Sigmoid colon (tissue), 7 donors: ENCODE data around the gene FGF9. TPM values are rescaled to one million over a fixed set of nuclear protein-coding genes. Genes with fewer than 3 reads are reported as not detected.
A peak's percentile ranks its signal among the peaks of the same experiment; 100 is the strongest.

Experiments
- DNase-seq: peaks from one replicate; pipeline ENCODE4 v3.0.0-alpha.2; 2019
- H3K27ac ChIP-seq, 4 donors: fragments of 200-600 bp; sonication (generic); one replicate each; pipeline ENCODE4 v1.5.1; 2016 to 2019; ENCODE audit warnings: mild to moderate bottlenecking in 1 of 4
- H3K27me3 ChIP-seq, 3 donors: fragments of 200-600 bp; sonication (generic); one replicate each; pipeline ENCODE4 v1.5.1; 2019; ENCODE audit warnings: mild to moderate bottlenecking in 1 of 3
- H3K36me3 ChIP-seq, 4 donors: fragments of 200-600 bp; sonication (generic); one replicate each; pipeline ENCODE4 v1.5.1; 2016 to 2019
- H3K4me1 ChIP-seq, 4 donors: fragments of 200-600 bp; sonication (generic); one replicate each; pipeline ENCODE4 v1.5.1; 2017 to 2019
- H3K4me3 ChIP-seq, 4 donors: fragments of 200-600 bp; sonication (generic); one replicate each; pipeline ENCODE4 v1.5.1; 2017 to 2019; ENCODE audit warnings: mild to moderate bottlenecking in 2 of 4, moderate library complexity in 1 of 4
- H3K9me3 ChIP-seq, 4 donors: fragments of 200-600 bp in 3 of 4; sonication (generic) in 3 of 4; one replicate each; pipeline versions ENCODE4 v1.5.1 to v1.6.1; 2013 to 2019
- EP300 ChIP-seq, 4 donors: sonication (generic); formaldehyde crosslinking; IDR thresholded peaks; one replicate each; pipeline ENCODE4 v1.6.1; 2017; ENCODE audit warnings: antibody characterized with exemption in 4 of 4
- POLR2A ChIP-seq, 2 donors: fragments of 450-650 bp; IDR thresholded peaks; one replicate each; pipeline ENCODE4 v1.6.1; 2016; ENCODE audit warnings: antibody characterized with exemption in 2 of 2, mild to moderate bottlenecking in 2 of 2, moderate library complexity in 2 of 2
- POLR2AphosphoS5 ChIP-seq, 4 donors: sonication (generic); formaldehyde crosslinking; IDR thresholded peaks; one replicate each; pipeline ENCODE4 v1.6.1; 2017; ENCODE audit warnings: antibody characterized with exemption in 4 of 4
- WGBS, 2 donors: extraction: QIAGEN DNeasy Blood & Tissue Kit; methylation state at CpG; one replicate each; pipeline ENCODE4 v1.1.7; 2013; 5-methylcytosine and 5-hydroxymethylcytosine counted together
- intact Hi-C: fragments of 100-400 bp; cut with DNase I; formaldehyde crosslinking; loops from one replicate; pipeline ENCODE4 v1.15.1; 2023
- polyA plus RNA-seq, 3 donors: library from polyadenylated mRNA; stranded (reverse); fragments of 200-250 nt; gene quantifications; one replicate each; pipeline ENCODE4 v1.2.3, GENCODE V29; 2013
- total RNA-seq, 4 donors: library from RNA; depleted of rRNA; stranded (reverse); fragments of >200 nt; gene quantifications; one replicate each; pipeline ENCODE4 v1.1.0, GENCODE V29; 2016
- TF ChIP-seq, protein P1 (sequence below), 4 experiments: fragments of 450-650 bp in 3 of 4; fragments of 200-600 bp in 1 of 4; IDR thresholded peaks; one replicate each; pipeline ENCODE4 v1.5.1; 2016 to 2019; ENCODE audit warnings: antibody characterized with exemption in 4 of 4, mild to moderate bottlenecking in 3 of 4, moderate library complexity in 2 of 4
- donor health status: healthy with polysubstance abuse.
- donor health status: Bipolar disorder and iron deficiency.
- donor health status: healthy.

The FGF9 gene
- total and polyA plus RNA-seq, 7 donors: 0.36 to 1.4 (median 0.60) TPM

DNA sequence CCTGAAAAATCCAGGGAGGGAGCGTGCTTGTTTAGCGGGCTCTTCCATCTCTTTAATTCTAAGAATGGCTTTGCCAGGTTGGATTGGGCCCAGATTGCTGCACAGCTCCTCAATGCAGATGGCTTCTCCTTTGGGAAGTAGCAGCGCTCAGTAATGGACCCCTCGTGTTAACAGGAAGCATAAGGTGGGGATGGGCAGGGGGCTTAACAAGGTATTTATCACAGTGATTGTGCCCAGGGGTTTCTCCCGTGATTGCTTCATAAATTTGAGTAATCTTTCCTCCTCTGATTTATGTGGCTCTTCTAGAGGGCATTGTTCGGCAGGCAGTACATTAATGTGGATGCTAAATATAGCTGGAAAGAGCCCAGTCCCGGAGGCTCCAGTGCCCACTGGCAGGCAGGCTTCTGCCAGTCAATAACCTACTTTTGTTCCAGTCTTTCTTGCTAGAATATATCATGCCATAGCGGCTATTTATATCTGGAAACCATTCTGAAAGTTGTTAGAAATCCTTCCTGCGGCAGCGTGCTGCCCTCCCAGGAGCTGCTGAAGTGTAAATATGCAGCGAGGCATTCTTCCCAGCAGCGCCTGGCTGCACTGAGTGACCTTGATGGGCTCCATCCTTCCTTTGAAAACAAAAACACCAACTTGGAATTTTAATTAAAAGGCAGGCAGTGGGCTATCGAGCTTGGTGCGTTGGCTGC, 65.0 kb downstream of the FGF9 start:
- TF ChIP-seq EP300 (IDR thresholded peaks at IDR 0.05) (no peak), POLR2AphosphoS5 (IDR thresholded peaks at IDR 0.05) (no peak), POLR2A (IDR thresholded peaks at IDR 0.05) (no peak)
- TF ChIP-seq, protein P1, sequence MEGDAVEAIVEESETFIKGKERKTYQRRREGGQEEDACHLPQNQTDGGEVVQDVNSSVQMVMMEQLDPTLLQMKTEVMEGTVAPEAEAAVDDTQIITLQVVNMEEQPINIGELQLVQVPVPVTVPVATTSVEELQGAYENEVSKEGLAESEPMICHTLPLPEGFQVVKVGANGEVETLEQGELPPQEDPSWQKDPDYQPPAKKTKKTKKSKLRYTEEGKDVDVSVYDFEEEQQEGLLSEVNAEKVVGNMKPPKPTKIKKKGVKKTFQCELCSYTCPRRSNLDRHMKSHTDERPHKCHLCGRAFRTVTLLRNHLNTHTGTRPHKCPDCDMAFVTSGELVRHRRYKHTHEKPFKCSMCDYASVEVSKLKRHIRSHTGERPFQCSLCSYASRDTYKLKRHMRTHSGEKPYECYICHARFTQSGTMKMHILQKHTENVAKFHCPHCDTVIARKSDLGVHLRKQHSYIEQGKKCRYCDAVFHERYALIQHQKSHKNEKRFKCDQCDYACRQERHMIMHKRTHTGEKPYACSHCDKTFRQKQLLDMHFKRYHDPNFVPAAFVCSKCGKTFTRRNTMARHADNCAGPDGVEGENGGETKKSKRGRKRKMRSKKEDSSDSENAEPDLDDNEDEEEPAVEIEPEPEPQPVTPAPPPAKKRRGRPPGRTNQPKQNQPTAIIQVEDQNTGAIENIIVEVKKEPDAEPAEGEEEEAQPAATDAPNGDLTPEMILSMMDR (IDR thresholded peaks at IDR 0.05): no peak
- intact Hi-C loops: no loop called here
- WGBS, 2 donors: 43 to 76% methylated on average over 14 of the region's 14 CpGs
- Histone ChIP-seq H3K36me3 (no peaks in the 10 kb centered on the region), H3K27ac (peak overlapping the region in 1 of 4 donors; percentile 8), H3K9me3 (no peaks in the 10 kb centered on the region), H3K27me3 (no peaks in the 10 kb centered on the region), H3K4me1 (peaks cover 0 to 17% (median 14%) of the 10 kb centered on the region in 4 donors), H3K4me3 (peak overlapping the region in 2 of 4 donors; percentile 3 to 25)
- no peak for DNase-seq

DNA sequence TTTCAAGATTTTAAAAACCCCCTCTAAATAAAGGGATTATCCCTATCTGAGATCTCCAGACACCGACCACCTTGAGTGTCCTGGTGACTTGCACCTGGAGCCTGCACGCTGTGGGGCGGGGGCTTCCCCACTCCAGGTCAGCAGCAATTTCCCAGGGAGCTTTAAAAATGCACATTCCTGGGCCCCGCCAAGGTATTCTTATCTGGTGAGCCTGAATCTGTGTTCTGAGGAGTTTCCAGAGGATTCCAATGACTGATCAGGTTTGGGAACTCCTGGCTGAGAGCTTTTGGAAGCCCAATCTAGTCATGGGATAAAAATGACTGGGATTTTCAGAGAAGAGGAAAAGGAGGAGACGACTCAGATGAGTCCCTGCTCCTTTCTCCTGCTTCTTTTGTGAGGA, 66.1 kb downstream of the FGF9 start:
- 85 to 88% methylated on average over 5 of the region's 5 CpGs for WGBS, 2 donors
- H3K4me3 ChIP-seq: no peak overlapping the region
- TF ChIP-seq POLR2AphosphoS5 (IDR thresholded peaks at IDR 0.05) (no peak), EP300 (IDR thresholded peaks at IDR 0.05) (no peak), POLR2A (IDR thresholded peaks at IDR 0.05) (no peak)
- TF ChIP-seq, protein P1 (IDR thresholded peaks at IDR 0.05): no peak
- H3K9me3 ChIP-seq: no peaks in the 10 kb centered on the region
- H3K4me1 ChIP-seq: peaks cover 0 to 17% (median 14%) of the 10 kb centered on the region in 4 donors
- no peak overlapping the region for H3K27ac ChIP-seq
- no peaks in the 10 kb centered on the region for H3K36me3 ChIP-seq
- H3K27me3 ChIP-seq: no peaks in the 10 kb centered on the region
- DNase-seq: no peak
- intact Hi-C loops: no loop called here

DNA sequence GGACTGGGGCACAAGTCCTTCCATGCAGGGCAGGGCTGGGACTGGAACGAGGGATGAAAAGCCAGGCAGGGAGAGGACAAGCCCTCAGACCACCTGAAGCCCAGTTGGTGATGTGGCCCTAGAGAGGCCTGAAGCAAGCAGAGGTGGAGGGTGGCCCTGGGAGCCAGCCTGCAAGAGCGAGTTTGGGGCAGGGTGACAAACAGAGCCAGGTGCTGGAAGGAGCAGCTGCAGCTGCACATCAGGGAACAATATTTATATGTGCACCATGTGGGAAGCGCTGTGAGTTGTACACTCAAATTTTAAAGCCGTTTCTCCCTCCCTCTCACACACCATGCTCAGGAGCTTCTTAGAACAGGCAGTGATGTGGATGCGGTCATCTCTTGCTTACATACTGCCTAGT, 67.8 kb downstream of the FGF9 start:
- no peak for DNase-seq
- WGBS, 2 donors: 42 to 72% methylated on average over 5 of the region's 5 CpGs
- no peaks in the 10 kb centered on the region for H3K36me3 ChIP-seq
- no peaks in the 10 kb centered on the region for H3K27me3 ChIP-seq
- TF ChIP-seq, protein P1 (IDR thresholded peaks at IDR 0.05): no peak
- TF ChIP-seq EP300 (IDR thresholded peaks at IDR 0.05): no peak
- H3K9me3 ChIP-seq: no peaks in the 10 kb centered on the region
- intact Hi-C loops: no loop called here
- no peak overlapping the region for H3K4me3 ChIP-seq
- H3K27ac ChIP-seq: no peak overlapping the region
- H3K4me1 ChIP-seq: peaks cover 0 to 17% (median 14%) of the 10 kb centered on the region in 4 donors

DNA sequence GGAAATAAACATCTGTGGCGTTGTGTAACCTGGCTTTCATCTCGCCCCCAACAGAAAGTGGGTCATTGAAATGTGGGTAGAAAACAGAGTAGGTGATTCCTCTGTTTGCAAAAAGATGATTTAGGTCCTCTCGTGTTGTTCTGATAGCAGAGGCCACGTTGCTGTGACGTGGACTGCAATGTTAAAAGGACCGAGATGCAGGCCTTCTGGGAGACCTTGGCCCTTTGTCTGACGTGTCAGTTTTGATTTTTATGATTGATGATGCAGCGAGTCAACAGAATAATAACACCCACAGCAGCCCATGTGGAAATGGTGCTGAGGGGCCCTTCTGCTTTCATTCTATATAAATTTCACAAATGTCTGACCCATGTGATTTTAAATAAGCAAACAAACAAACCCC, 68.9 kb downstream of the FGF9 start:
- no peak for TF ChIP-seq EP300 (IDR thresholded peaks at IDR 0.05)
- TF ChIP-seq POLR2A (IDR thresholded peaks at IDR 0.05): no peak
- no peak for TF ChIP-seq POLR2AphosphoS5 (IDR thresholded peaks at IDR 0.05)
- TF ChIP-seq, protein P1 (IDR thresholded peaks at IDR 0.05): no peak
- no peaks in the 10 kb centered on the region for H3K27me3 ChIP-seq
- no peak overlapping the region for H3K27ac ChIP-seq
- H3K4me1 ChIP-seq: peaks cover 0 to 17% (median 14%) of the 10 kb centered on the region in 4 donors
- DNase-seq: no peak
- H3K36me3 ChIP-seq: no peaks in the 10 kb centered on the region
- no peak overlapping the region for H3K4me3 ChIP-seq
- no peaks in the 10 kb centered on the region for H3K9me3 ChIP-seq
- WGBS, 2 donors: 48 to 62% methylated on average over 8 of the region's 8 CpGs
- intact Hi-C loops: no loop called here
